IMR-90 (cell line): ENCODE results near the gene COL18A1. TPM values are rescaled to one million over a fixed set of nuclear protein-coding genes. Genes with fewer than 3 reads are reported as not detected.

ENCODE experiments used
- ATAC-seq: fragments of 200-7000 bp; cut with Tn5 transposase; 2 replicates; pipeline ENCODE4 v1.9.1; 2020; ENCODE audit warnings: low read depth, mild to moderate bottlenecking, moderate library complexity
- BruUV-seq: library from RNA; stranded (reverse); fragments of 400-500 nt; replicated peaks from 2 replicates; lab custom pipeline; 2021; lab: Mats Ljungman, UMichigan
- CTCF ChIA-PET: fragments of 300-600 bp; formaldehyde crosslinking; extraction: SDS; loops from one replicate; lab custom pipeline; 2021; ENCODE audit warnings: antibody characterized with exemption; lab: Yijun Ruan, JAX
- POLR2A ChIA-PET: fragments of 300-600 bp; sonication (Branson Sonifier 250); formaldehyde crosslinking; loops from one replicate; lab custom pipeline; 2022; ENCODE audit warnings: antibody characterized with exemption; ENCODE audit not compliant: unreplicated experiment; lab: Charles Lee
- DNase-seq: peaks from one replicate; pipeline ENCODE4 v3.0.0; 2013
- H2AFZ ChIP-seq: replicated peaks from 2 replicates; pipeline ENCODE3; 2013; ENCODE audit warnings: low read length, mild to moderate bottlenecking; ENCODE audit not compliant: poor library complexity
- H2AK5ac ChIP-seq: 2 replicates; pipeline ENCODE4 v1.6.1; 2013; ENCODE audit warnings: low read depth, low read length, inconsistent platforms
- H2AK9ac ChIP-seq: replicated peaks from 2 replicates; pipeline ENCODE3; 2013; ENCODE audit warnings: mild to moderate bottlenecking, low read depth, low read length, moderate library complexity; ENCODE audit not compliant: poor library complexity
- H2BK120ac ChIP-seq: 2 replicates; pipeline ENCODE4 v1.6.1; 2013; ENCODE audit warnings: low read depth, low read length, inconsistent platforms
- H2BK15ac ChIP-seq: 3 replicates; pipeline ENCODE4 v1.6.1; 2013; ENCODE audit warnings: low read depth, low read length, inconsistent platforms
- H2BK20ac ChIP-seq: 2 replicates; pipeline ENCODE4 v1.6.1; 2013; ENCODE audit warnings: low read depth, mild to moderate bottlenecking, inconsistent platforms, low read length, moderate library complexity
- H2BK5ac ChIP-seq: 2 replicates; pipeline ENCODE4 v1.6.1; 2013; ENCODE audit warnings: mild to moderate bottlenecking, low read depth, low read length, inconsistent platforms; ENCODE audit not compliant: poor library complexity, severe bottlenecking
- H3K14ac ChIP-seq: replicated peaks from 2 replicates; pipeline ENCODE4 v1.6.1; 2013; ENCODE audit warnings: low read depth, low read length, inconsistent platforms
- H3K18ac ChIP-seq: 2 replicates; pipeline ENCODE4 v1.6.1; 2013; ENCODE audit warnings: low read depth, low read length, control low read depth
- H3K23ac ChIP-seq: 2 replicates; pipeline ENCODE4 v1.6.1; 2013; ENCODE audit warnings: low read depth, low read length, inconsistent platforms
- H3K27ac ChIP-seq: 2 replicates; pipeline ENCODE4 v1.5.1; 2013; ENCODE audit warnings: mild to moderate bottlenecking, control low read depth, low read length; ENCODE audit not compliant: insufficient read depth
- H3K27me3 ChIP-seq: 2 replicates; pipeline ENCODE4 v1.6.1; 2013; ENCODE audit warnings: low read length; ENCODE audit not compliant: control insufficient read depth, insufficient read depth
- H3K36me3 ChIP-seq: 2 replicates; pipeline ENCODE4 v1.6.1; 2013; ENCODE audit warnings: low read length, mixed read lengths; ENCODE audit not compliant: control insufficient read depth, insufficient read depth
- H3K4ac ChIP-seq: 2 replicates; pipeline ENCODE4 v1.6.1; 2013; ENCODE audit warnings: low read depth, low read length, inconsistent platforms
- H3K4me1 ChIP-seq: 2 replicates; pipeline ENCODE4 v1.6.1; 2013; ENCODE audit warnings: low read length, mixed read lengths; ENCODE audit not compliant: control insufficient read depth, insufficient read depth
- H3K4me2 ChIP-seq: 2 replicates; pipeline ENCODE4 v1.6.1; 2013; ENCODE audit warnings: low read depth, mild to moderate bottlenecking, control low read depth, low read length, moderate library complexity
- H3K4me3 ChIP-seq: 2 replicates; pipeline ENCODE4 v1.5.1; 2013; ENCODE audit warnings: low read depth, mild to moderate bottlenecking, control low read depth, low read length, moderate library complexity; ENCODE audit not compliant: insufficient read depth
- H3K56ac ChIP-seq: 2 replicates; pipeline ENCODE4 v1.6.1; 2013; ENCODE audit warnings: low read length, inconsistent platforms; ENCODE audit not compliant: insufficient read depth; ENCODE audit errors: extremely low read depth
- H3K79me1 ChIP-seq, 2 experiments: 2 replicates each; pipeline ENCODE4 v1.6.1; 2013; ENCODE audit warnings: low read length in 2 of 2, inconsistent platforms in 1 of 2, low read depth in 1 of 2
- H3K9ac ChIP-seq: 2 replicates; pipeline ENCODE4 v1.6.1; 2013; ENCODE audit warnings: low read depth, low read length, control low read depth
- H3K9me1 ChIP-seq: 2 replicates; pipeline ENCODE4 v1.6.1; 2013; ENCODE audit warnings: low read length, inconsistent platforms; ENCODE audit not compliant: insufficient read depth
- H3K9me3 ChIP-seq: 2 replicates; pipeline ENCODE4 v1.6.1; 2013; ENCODE audit warnings: low read length; ENCODE audit not compliant: control insufficient read depth, insufficient read depth
- H4K20me1 ChIP-seq: 2 replicates; pipeline ENCODE4 v1.6.1; 2013; ENCODE audit warnings: low read length, inconsistent platforms; ENCODE audit not compliant: insufficient read depth
- H4K5ac ChIP-seq: 2 replicates; pipeline ENCODE4 v1.6.1; 2013; ENCODE audit warnings: mild to moderate bottlenecking, low read depth, low read length, control low read depth
- H4K8ac ChIP-seq, 2 experiments: 2 replicates each; pipeline ENCODE4 v1.6.1; 2013; ENCODE audit warnings: low read depth in 2 of 2, low read length in 2 of 2, control low read depth in 1 of 2, inconsistent platforms in 1 of 2
- H4K91ac ChIP-seq: 2 replicates; pipeline ENCODE4 v1.6.1; 2013; ENCODE audit warnings: low read depth, low read length, inconsistent platforms; ENCODE audit not compliant: insufficient read depth
- BHLHE40 ChIP-seq: fragments of 150-350 bp; IDR thresholded peaks from 2 replicates; pipeline ENCODE4 v1.6.1; 2016; ENCODE audit warnings: mild to moderate bottlenecking, low read depth, low read length
- CEBPB ChIP-seq: IDR thresholded peaks from 2 replicates; pipeline ENCODE4 v1.6.1; 2012; ENCODE audit warnings: low read depth, low read length, improper control_type of control experiment
- CHD1 ChIP-seq: IDR thresholded peaks from 2 replicates; pipeline ENCODE4 v1.6.1; 2012; ENCODE audit warnings: low read depth, low read length, improper control_type of control experiment
- FOS ChIP-seq: fragments of 150-350 bp; IDR thresholded peaks from 2 replicates; pipeline ENCODE4 v1.6.1; 2016; ENCODE audit warnings: low read depth, low read length
- MAFK ChIP-seq: IDR thresholded peaks from 2 replicates; pipeline ENCODE4 v1.6.1; 2012; ENCODE audit warnings: low read depth, low read length, improper control_type of control experiment
- MAZ ChIP-seq: IDR thresholded peaks from 2 replicates; pipeline ENCODE4 v1.6.1; 2012; ENCODE audit warnings: low read depth, mild to moderate bottlenecking, low read length, improper control_type of control experiment, moderate library complexity, borderline replicate concordance
- MXI1 ChIP-seq: IDR thresholded peaks from 2 replicates; pipeline ENCODE4 v1.6.1; 2012; ENCODE audit warnings: low read depth, mild to moderate bottlenecking, low read length, moderate library complexity, borderline replicate concordance
- NFE2L2 ChIP-seq: fragments of 150-350 bp; IDR thresholded peaks from 2 replicates; pipeline ENCODE4 v1.6.1; 2016; ENCODE audit warnings: low read depth, mild to moderate bottlenecking, low read length
- POLR2A ChIP-seq: IDR thresholded peaks from 2 replicates; pipeline ENCODE4 v1.6.1; 2012; ENCODE audit warnings: mild to moderate bottlenecking, low read depth, low read length
- RAD21 ChIP-seq: IDR thresholded peaks from 2 replicates; pipeline ENCODE4 v1.6.1; 2012; ENCODE audit warnings: low read length, improper control_type of control experiment
- RCOR1 ChIP-seq: IDR thresholded peaks from 2 replicates; pipeline ENCODE4 v1.6.1; 2012; ENCODE audit warnings: mild to moderate bottlenecking, low read length, improper control_type of control experiment; ENCODE audit not compliant: insufficient replicate concordance
- RFX5 ChIP-seq: IDR thresholded peaks from 2 replicates; pipeline ENCODE4 v1.8.0; 2012; ENCODE audit warnings: low read depth, mild to moderate bottlenecking, low read length, moderate library complexity
- SMC3 ChIP-seq: fragments of 150-350 bp; IDR thresholded peaks from 2 replicates; pipeline ENCODE4 v1.6.1; 2016; ENCODE audit warnings: low read depth, mild to moderate bottlenecking, antibody characterized with exemption, low read length, moderate library complexity
- WGBS, 2 experiments: methylation state at CpG; one replicate each; pipeline versions ENCODE4 v1.1.5 to v1.1.7; 2013; ENCODE audit warnings: missing lambda C conversion rate in 2 of 2; ENCODE audit not compliant: insufficient read length in 1 of 2; ENCODE audit errors: extremely low coverage in 2 of 2; 5-methylcytosine and 5-hydroxymethylcytosine counted together
- dilution Hi-C: fragments of 300-500 bp; cut with HindIII; formaldehyde crosslinking; loops from one replicate; pipeline ENCODE4 v1.14.3; 2018; ENCODE audit warnings: low sequenced_read_pairs; ENCODE audit not compliant: unreplicated experiment
- in situ Hi-C: fragments of 300-500 bp; cut with MboI; formaldehyde crosslinking; loops from 3 replicates; pipeline ENCODE4 v1.14.3; 2019; ENCODE audit warnings: low sequenced_read_pairs, inconsistent platforms, mixed read lengths
- intact Hi-C: fragments of 100-400 bp; cut with micrococcal nuclease; formaldehyde crosslinking; loops from 2 replicates; pipeline ENCODE4 v1.10.0; 2022
- polyA plus RNA-seq, 3 experiments: library from polyadenylated mRNA; depleted of rRNA; stranded (reverse); fragments of >200 nt; gene quantifications; 2 replicates each; pipeline ENCODE4 v1.2.3, GENCODE V29; 2012; ENCODE audit warnings: low replicate concordance in 1 of 3
- total RNA-seq: library from RNA; depleted of rRNA; stranded (reverse); fragments of >200 nt; gene quantifications from 2 replicates; pipeline ENCODE4 v1.2.3, GENCODE V29; 2012
- TF ChIP-seq, protein P1 (sequence below): conservative IDR thresholded peaks from 2 replicates; pipeline ENCODE4 v1.5.1; 2012; ENCODE audit warnings: mild to moderate bottlenecking, low read depth, low read length, improper control_type of control experiment
- TF ChIP-seq, protein P2 (sequence below): fragments of 150-350 bp; IDR thresholded peaks from 2 replicates; pipeline ENCODE4 v1.6.1; 2017; ENCODE audit warnings: mild to moderate bottlenecking, antibody characterized with exemption, low read length, low read depth
- TF ChIP-seq, protein P3 (sequence below): fragments of 150-350 bp; IDR thresholded peaks from 2 replicates; pipeline ENCODE4 v1.6.1; 2016; ENCODE audit warnings: low read depth, mild to moderate bottlenecking, low read length, moderate library complexity, borderline replicate concordance

Gene COL18A1
- total and polyA plus RNA-seq, 2 of the 4 experiments (the other 2 are of a cell fraction): 4.3 to 46.7 TPM

DNA sequence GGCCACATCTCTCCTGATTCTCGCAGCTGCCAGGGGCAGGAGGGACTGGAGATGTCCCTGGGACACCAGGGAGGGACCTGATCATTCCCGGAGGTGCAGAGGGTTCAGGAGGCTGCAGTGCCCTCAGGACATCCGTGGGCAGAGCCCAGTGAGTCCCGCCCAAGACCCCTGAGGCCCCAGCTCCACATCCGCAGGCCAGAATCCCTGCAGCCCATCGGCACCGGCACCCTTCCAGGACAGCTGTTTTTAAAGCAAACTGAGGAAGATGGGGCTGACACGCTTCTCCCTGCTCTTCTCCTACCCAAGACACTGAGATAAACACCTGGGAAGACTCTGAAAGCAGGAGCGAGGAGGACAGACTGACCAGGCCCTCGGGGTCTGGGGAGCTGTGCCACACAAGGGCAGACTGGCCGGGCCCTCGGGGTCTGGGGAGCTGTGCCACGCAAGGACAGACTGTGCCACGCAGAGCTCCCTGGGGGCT is 111.7 kb downstream of the COL18A1 start:
- Histone ChIP-seq H2AK9ac (no peak overlapping the region), H2BK15ac (no peak overlapping the region), H3K4me1 (no peaks in the 10 kb centered on the region), H2BK20ac (no peak overlapping the region), H3K27ac (no peak overlapping the region), H3K14ac (no peak overlapping the region), H4K5ac (no peak overlapping the region), H4K20me1 (peaks cover 12% of the 10 kb centered on the region), H2BK120ac (no peak overlapping the region), H3K23ac (no peak overlapping the region), H3K18ac (no peak overlapping the region), H3K9me3 (peaks cover 14% of the 10 kb centered on the region), H3K27me3 (no peaks in the 10 kb centered on the region), H2BK5ac (no peak overlapping the region), H4K8ac (no peak overlapping the region), H3K56ac (no peak overlapping the region), H3K79me1 (peaks cover 5 to 6% of the 10 kb centered on the region in 2 experiments; a peak in 2 of 4 replicates), H4K91ac (no peak overlapping the region), H2AK5ac (no peak overlapping the region), H3K4me3 (no peak overlapping the region), H3K36me3 (peaks cover 23% of the 10 kb centered on the region), H3K4me2 (no peak overlapping the region), H3K9me1 (no peaks in the 10 kb centered on the region; the same call in 1 of the 2 replicates), H3K4ac (no peak overlapping the region), H2AFZ (no peak overlapping the region), H3K9ac (no peak overlapping the region)
- DNase-seq (no peak), ATAC-seq (no peak)
- in situ Hi-C loops (no loop called here), intact Hi-C loops (no loop called here), dilution Hi-C loops (no loop called here)
- no peak for TF ChIP-seq BHLHE40
- no peak for TF ChIP-seq RAD21
- no peak for TF ChIP-seq POLR2A
- TF ChIP-seq MAZ: no peak
- TF ChIP-seq, protein P1, sequence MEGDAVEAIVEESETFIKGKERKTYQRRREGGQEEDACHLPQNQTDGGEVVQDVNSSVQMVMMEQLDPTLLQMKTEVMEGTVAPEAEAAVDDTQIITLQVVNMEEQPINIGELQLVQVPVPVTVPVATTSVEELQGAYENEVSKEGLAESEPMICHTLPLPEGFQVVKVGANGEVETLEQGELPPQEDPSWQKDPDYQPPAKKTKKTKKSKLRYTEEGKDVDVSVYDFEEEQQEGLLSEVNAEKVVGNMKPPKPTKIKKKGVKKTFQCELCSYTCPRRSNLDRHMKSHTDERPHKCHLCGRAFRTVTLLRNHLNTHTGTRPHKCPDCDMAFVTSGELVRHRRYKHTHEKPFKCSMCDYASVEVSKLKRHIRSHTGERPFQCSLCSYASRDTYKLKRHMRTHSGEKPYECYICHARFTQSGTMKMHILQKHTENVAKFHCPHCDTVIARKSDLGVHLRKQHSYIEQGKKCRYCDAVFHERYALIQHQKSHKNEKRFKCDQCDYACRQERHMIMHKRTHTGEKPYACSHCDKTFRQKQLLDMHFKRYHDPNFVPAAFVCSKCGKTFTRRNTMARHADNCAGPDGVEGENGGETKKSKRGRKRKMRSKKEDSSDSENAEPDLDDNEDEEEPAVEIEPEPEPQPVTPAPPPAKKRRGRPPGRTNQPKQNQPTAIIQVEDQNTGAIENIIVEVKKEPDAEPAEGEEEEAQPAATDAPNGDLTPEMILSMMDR: no peak
- TF ChIP-seq, protein P2, sequence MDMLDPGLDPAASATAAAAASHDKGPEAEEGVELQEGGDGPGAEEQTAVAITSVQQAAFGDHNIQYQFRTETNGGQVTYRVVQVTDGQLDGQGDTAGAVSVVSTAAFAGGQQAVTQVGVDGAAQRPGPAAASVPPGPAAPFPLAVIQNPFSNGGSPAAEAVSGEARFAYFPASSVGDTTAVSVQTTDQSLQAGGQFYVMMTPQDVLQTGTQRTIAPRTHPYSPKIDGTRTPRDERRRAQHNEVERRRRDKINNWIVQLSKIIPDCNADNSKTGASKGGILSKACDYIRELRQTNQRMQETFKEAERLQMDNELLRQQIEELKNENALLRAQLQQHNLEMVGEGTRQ: no peak
- TF ChIP-seq RFX5: no peak
- TF ChIP-seq MXI1: no peak
- TF ChIP-seq CHD1: no peak
- no peak for TF ChIP-seq SMC3
- TF ChIP-seq CEBPB: no peak
- TF ChIP-seq RCOR1: no peak
- TF ChIP-seq NFE2L2: no peak
- TF ChIP-seq, protein P3, sequence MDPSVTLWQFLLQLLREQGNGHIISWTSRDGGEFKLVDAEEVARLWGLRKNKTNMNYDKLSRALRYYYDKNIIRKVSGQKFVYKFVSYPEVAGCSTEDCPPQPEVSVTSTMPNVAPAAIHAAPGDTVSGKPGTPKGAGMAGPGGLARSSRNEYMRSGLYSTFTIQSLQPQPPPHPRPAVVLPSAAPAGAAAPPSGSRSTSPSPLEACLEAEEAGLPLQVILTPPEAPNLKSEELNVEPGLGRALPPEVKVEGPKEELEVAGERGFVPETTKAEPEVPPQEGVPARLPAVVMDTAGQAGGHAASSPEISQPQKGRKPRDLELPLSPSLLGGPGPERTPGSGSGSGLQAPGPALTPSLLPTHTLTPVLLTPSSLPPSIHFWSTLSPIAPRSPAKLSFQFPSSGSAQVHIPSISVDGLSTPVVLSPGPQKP: no peak
- no peak for TF ChIP-seq FOS
- TF ChIP-seq MAFK: no peak
- POLR2A ChIA-PET: no interaction called here
- CTCF ChIA-PET: no interaction called here
- WGBS, 2 experiments: 93% methylated on average over 11 of the region's 14 CpGs; no CpG with 5 or more reads in 1 of the 2 experiments
- BruUV-seq: no TSS peak
